ENCODE measurements around the gene TANGO6. TPM values are rescaled to one million over a fixed set of nuclear protein-coding genes. Genes with fewer than 3 reads are reported as not detected.

The TANGO6 gene
- total and polyA plus RNA-seq, 2 donors from 2014 or later, result 4.5 to 20.6 TPM

DNA sequence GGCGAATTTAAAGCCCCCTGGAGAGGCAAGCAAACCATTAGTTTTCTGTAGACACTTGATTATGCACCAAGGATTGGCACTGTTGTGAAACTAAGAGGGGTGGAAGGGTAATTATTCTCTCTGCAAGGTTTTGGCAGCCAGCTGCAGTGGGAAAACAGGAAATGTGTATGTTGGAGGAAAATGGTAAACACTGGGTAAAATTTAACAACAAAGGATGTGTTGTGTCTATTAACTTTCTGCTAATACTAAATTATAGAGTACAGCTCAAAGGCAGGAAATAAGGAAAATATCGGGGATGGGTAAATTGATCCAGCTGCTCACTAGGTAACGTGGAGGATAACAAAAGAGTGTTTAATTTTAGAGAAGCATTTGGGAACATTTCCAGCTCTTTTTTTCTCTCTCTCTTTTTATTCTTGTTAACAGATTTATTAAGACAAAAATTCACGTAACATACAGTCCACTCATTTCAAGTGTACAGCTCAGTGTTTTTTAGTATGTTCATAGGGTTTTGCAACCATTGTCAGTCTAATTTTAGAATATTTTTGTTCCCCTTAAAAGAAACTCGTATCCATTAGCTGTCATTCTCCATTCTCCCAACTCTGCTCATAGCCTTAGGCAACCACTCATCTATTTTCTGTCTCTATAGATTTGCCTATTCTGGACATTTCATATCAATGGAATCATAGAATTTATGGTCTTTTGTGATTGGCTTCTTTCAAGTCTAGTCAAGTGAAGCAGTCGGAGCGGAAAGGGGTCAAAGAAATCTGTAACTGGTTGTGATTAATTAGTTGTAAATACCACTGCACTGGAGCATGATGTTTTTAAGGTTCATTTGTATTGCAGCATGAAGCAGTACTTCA is 41.8 kb downstream of the TANGO6 start:
- Histone ChIP-seq H3K4me1 (ENCODE audit: control insufficient read depth in 2 of 3, insufficient read depth in 2 of 3, low read depth in 1 of 3, low read length in 3 of 3) (peaks cover 0 to 12% (median 4%) of the 10 kb centered on the region in 3 donors), H3K27ac (ENCODE audit: low read depth in 2 of 2, low read length in 2 of 2) (no peak overlapping the region), H3K4me3 (ENCODE audit: low read length in 3 of 3) (no peak overlapping the region), H3K9me3 (ENCODE audit: control insufficient read depth in 2 of 3, insufficient read depth in 1 of 3, low read length in 3 of 3) (no peaks in the 10 kb centered on the region), H3K9ac (ENCODE audit: low read length in 3 of 3) (no peak overlapping the region), H3K27me3 (ENCODE audit: control insufficient read depth, insufficient read depth, low read length) (no peaks in the 10 kb centered on the region), H3K36me3 (ENCODE audit: control insufficient read depth in 2 of 3, insufficient read depth in 3 of 3, low read length in 3 of 3) (peaks cover 0 to 4% (median 3%) of the 10 kb centered on the region in 3 donors)
- intact Hi-C loops (cut with DNase I), result no loop called here
- FAIRE-seq, result no peak
- DNase-seq, result peak in 2 of 5 donors; percentile 9 to 31
- TF ChIP-seq, protein P1, sequence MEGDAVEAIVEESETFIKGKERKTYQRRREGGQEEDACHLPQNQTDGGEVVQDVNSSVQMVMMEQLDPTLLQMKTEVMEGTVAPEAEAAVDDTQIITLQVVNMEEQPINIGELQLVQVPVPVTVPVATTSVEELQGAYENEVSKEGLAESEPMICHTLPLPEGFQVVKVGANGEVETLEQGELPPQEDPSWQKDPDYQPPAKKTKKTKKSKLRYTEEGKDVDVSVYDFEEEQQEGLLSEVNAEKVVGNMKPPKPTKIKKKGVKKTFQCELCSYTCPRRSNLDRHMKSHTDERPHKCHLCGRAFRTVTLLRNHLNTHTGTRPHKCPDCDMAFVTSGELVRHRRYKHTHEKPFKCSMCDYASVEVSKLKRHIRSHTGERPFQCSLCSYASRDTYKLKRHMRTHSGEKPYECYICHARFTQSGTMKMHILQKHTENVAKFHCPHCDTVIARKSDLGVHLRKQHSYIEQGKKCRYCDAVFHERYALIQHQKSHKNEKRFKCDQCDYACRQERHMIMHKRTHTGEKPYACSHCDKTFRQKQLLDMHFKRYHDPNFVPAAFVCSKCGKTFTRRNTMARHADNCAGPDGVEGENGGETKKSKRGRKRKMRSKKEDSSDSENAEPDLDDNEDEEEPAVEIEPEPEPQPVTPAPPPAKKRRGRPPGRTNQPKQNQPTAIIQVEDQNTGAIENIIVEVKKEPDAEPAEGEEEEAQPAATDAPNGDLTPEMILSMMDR (IDR thresholded peaks at IDR 0.05; ENCODE audit: borderline replicate concordance, extremely low read depth, insufficient read depth), result no peak

DNA sequence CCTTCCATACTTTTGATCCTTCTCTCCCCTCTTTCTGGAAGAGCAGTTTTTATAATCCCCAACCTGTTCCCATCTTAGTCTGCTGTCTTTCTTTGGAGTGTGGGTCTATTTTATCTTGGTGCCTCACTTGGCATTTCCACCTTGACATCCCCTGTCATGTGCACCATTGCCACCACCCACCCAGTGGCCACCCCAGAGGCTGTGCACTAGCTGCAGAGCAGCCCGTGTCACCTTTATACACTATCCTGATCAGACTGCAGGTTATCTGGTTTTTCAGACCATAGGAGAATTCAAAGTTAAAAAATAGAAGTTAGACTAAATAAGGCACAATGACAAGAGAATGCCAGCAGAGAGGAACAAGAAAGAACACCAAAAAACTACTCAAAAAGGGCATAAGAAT is 43.8 kb downstream of the TANGO6 start:
- intact Hi-C loops (cut with DNase I), result no loop called here
- FAIRE-seq, result no peak

DNA sequence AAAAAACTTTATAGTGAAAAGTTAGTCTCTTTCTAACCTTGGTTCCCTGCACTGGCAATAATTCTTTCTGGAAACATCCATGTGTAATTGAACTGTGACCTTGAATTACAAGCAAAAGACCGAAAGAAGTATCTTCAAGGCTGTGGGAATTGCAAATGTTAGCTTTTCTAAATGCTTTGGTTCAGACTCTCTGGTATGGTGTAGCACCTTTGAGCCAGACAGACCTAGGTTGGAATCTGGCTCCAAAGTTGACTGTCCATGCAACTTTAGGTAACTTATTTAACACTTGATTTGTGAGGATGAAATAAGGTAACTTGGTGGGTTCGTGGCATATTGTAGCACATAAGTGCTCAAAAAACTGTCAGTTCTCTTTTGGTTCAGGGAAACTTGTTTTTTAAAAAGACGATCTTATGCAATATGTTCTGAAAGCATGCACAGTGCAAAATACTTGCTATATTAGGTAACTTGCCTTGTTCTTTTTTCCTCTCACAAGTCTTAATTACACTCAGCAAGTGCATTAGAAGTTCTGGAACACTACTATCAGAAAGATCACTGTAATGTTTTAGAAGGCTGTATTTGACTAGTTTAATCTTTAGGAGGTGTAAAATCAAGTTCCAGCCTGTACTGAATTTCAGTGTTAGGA is 46.3 kb downstream of the TANGO6 start:
- H3K9me3 ChIP-seq (ENCODE audit: control insufficient read depth in 2 of 3, insufficient read depth in 1 of 3, low read length in 3 of 3), result no peaks in the 10 kb centered on the region
- H3K27me3 ChIP-seq (ENCODE audit: control insufficient read depth, insufficient read depth, low read length), result no peaks in the 10 kb centered on the region
- H3K4me3 ChIP-seq (ENCODE audit: low read length in 3 of 3), result no peak overlapping the region
- DNase-seq (no peak), FAIRE-seq (no peak)
- no peak overlapping the region for H3K9ac ChIP-seq (ENCODE audit: low read length in 3 of 3)
- no peak overlapping the region for H3K27ac ChIP-seq (ENCODE audit: low read depth in 2 of 2, low read length in 2 of 2)
- TF ChIP-seq, protein P1 (IDR thresholded peaks at IDR 0.05; ENCODE audit: borderline replicate concordance, extremely low read depth, insufficient read depth), result no peak
- H3K4me1 ChIP-seq (ENCODE audit: control insufficient read depth in 2 of 3, insufficient read depth in 2 of 3, low read depth in 1 of 3, low read length in 3 of 3), result peaks cover 0 to 9% (median 4%) of the 10 kb centered on the region in 3 donors
- H3K36me3 ChIP-seq (ENCODE audit: control insufficient read depth in 2 of 3, insufficient read depth in 3 of 3, low read length in 3 of 3), result no peaks in the 10 kb centered on the region
- intact Hi-C loops (cut with DNase I), result no loop called here

More for the DNA sequence above, 43.8 kb downstream of the TANGO6 start:
- TF ChIP-seq, protein P1 (IDR thresholded peaks at IDR 0.05; ENCODE audit: borderline replicate concordance, extremely low read depth, insufficient read depth), result no peak
- Histone ChIP-seq H3K9me3 (ENCODE audit: control insufficient read depth in 2 of 3, insufficient read depth in 1 of 3, low read length in 3 of 3) (no peaks in the 10 kb centered on the region), H3K9ac (ENCODE audit: low read length in 3 of 3) (no peak overlapping the region), H3K4me1 (ENCODE audit: control insufficient read depth in 2 of 3, insufficient read depth in 2 of 3, low read depth in 1 of 3, low read length in 3 of 3) (peaks cover 0 to 12% (median 4%) of the 10 kb centered on the region in 3 donors), H3K4me3 (ENCODE audit: low read length in 3 of 3) (no peak overlapping the region), H3K27me3 (ENCODE audit: control insufficient read depth, insufficient read depth, low read length) (no peaks in the 10 kb centered on the region), H3K27ac (ENCODE audit: low read depth in 2 of 2, low read length in 2 of 2) (no peak overlapping the region), H3K36me3 (ENCODE audit: control insufficient read depth in 2 of 3, insufficient read depth in 3 of 3, low read length in 3 of 3) (no peaks in the 10 kb centered on the region)
- DNase-seq, result no peak
